Neural cell (in vitro differentiated cells): ENCODE data around the gene MRPS22. TPM values are rescaled to one million over a fixed set of nuclear protein-coding genes. Genes with fewer than 3 reads are reported as not detected.

Experiments used
- polyA plus RNA-seq: library from polyadenylated mRNA; depleted of rRNA; stranded (reverse); fragments of >200 nt; gene quantifications from 2 replicates; pipeline ENCODE4 v1.2.3, GENCODE V29; 2014
- small RNA-seq, 3 experiments: library from RNA; depleted of rRNA; stranded (forward); fragments of <200 nt; gene quantifications; one replicate each; pipeline ENCODE3, GENCODE V24; 2012

MRPS22 gene
- polyA plus RNA-seq, 1 donor from 2014 or later, result 80.7 TPM

Small RNA genes lying within 50 kb of the gene (small RNA-seq; reads per million reads assigned to genes)
- 0 reads per million in 3 experiments for gene RF00026

Other genes starting within 250 kb of the MRPS22 start
- 59.5 and 63.5 TPM in 2 replicates for gene COPB2, start 45.6 kb downstream of the MRPS22 start, polyA plus RNA-seq
- gene RBP2, start 132.5 kb downstream of the MRPS22 start, polyA plus RNA-seq, result not detected in 2 replicates
- gene RBP1, start 195.7 kb downstream of the MRPS22 start, polyA plus RNA-seq, result 30.0 and 47.5 TPM in 2 replicates